ENCODE measurements around the gene PCDH11X.
"Not testable (repeated sequence)": the region's sequence is repeated elsewhere in the genome, so short reads cannot be mapped to it uniquely, and the experiment has no call there.

GRCh38 chrX:91781553-91782298 lies 2.6 kb downstream of the PCDH11X start:
- TF ChIP-seq EP300, CTCF, POLR2AphosphoS5, POLR2A (IDR thresholded peaks at IDR 0.05): not testable (repeated sequence)
